Glomerular endothelial cell (primary cell): Measurements from ENCODE around the gene DAPK2. TPM values are rescaled to one million over a fixed set of nuclear protein-coding genes. Genes with fewer than 3 reads are reported as not detected.

Experiments
- DNase-seq: peaks from one replicate; pipeline ENCODE4 v3.0.0-alpha.2; 2011; ENCODE audit warnings: low read depth, low spot score; ENCODE audit errors: extremely low read depth
- total RNA-seq: library from RNA; depleted of rRNA; stranded (reverse); fragments of >200 nt; gene quantifications from 2 replicates; pipeline ENCODE4 v1.2.3, GENCODE V29; 2015

The DAPK2 gene
- total RNA-seq, 1 donor from 2014 or later, result 22.3 TPM

GRCh38 chr15:63920504-63921175 is 125.6 kb downstream of the DAPK2 start:
- no peak for DNase-seq

- DNase-seq, result no peak
Observed at GRCh38 chr15:63918901-63919348, 127.4 kb downstream of the DAPK2 start.

- no peak for DNase-seq
Observed at GRCh38 chr15:63918317-63918672, 128.0 kb downstream of the DAPK2 start.

GRCh38 chr15:63917588-63918316 is 128.5 kb downstream of the DAPK2 start:
- no peak for DNase-seq

- no peak for DNase-seq
Observed at GRCh38 chr15:63915873-63916771, 130.2 kb downstream of the DAPK2 start.

DNA sequence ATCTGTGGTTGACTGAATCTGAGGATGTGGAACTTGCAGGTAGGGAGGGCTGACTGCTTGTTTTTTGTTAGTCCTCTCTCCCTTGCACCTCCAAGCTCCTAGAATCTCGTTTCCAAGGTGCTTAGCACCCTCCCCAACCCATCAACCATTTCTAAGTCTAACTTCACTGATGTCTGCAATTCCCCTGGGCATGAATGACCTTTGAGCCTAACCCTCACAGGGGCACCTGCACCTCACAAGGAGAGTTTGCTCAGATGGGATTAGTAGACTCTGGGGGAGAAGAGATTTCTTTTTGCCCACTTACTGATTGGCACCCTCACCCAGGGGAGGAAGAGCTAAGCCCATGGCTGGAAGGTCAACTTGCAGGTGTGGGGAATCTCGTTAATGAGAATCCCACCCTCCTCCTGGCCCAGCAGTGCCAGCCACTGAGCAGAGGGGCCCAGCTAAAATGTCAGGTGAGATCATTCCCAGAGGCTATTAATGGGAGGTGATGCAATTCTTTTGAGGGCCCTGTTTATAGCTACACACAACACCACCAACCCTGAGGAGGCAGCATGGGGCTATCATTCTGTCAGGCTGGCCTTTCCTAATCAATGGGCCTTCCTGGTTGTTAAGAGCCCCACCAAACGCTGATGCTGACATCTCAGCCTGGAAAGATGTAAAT is 130.9 kb downstream of the DAPK2 start:
- DNase-seq, result no peak

DNA sequence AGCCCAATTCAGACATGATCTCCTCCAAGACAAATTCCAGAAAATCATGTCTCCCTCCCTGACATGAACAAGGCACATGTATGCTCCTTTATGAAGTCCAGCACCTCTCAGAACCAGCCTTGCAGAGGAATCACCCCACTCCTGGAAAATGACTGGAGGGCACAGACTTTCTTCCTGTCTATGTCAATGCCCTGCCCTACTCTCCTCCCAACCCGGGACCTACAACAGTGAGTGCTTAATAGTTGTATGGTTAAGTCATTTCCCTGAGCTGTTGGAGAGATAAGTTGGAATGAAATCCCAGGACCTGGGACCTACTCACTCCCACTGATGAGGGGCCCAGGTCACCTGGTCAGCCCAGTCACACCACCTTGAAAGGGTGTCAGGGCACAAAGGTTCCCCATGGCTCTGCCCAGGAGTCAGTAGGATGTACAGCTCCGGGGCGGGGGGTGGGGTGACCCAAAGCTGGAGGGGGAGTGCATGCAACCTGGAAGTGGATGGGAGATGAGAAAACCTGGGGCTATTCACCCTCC is 132.4 kb downstream of the DAPK2 start:
- DNase-seq, result no peak

GRCh38 chr15:63913336-63913735 is 132.9 kb downstream of the DAPK2 start:
- no peak for DNase-seq

DNA sequence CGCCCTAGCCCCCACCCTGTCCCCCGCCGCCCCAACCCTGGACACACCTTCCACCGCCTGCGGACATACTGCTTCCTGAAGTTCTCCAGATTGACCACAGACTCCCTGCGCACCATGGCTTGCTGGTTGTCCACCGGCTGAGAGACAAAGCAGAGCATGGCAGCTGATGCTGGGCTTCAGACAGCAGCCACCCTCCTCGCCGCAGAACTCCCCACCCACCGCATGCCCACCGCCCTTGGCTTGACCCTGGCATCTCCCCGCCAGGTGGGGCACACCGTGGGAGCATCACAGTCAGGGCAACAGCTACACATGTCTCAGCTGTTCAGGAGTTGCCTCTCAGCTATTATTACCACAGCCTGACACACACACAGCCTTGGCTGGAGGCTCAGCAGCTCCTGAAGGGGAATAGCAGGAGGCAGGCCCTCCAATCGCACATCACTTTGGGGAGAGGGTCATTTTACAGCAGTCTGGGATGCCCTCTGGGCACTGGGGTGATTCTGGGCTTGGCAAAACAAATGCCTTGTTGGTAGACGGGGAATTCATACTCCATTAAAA is 134.1 kb downstream of the DAPK2 start:
- DNase-seq, result no peak

DNA sequence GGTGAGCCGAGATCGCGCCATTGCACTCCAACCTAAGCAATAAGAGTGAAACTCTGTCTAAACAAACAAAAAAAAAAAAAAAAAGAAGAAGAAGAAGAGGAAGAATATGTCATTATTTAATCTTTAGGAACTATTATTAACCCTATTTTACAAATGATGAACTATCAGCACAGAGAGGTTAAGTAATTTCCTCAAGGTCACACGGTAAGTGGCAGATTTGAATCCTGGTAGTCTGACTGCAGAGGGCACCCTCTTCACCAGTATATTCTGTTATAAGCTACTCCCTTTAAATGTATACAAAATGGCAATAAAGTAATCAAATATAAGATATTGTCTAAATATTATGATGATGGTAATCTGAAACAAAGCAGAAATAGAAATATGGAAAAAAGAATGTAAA is 135.1 kb downstream of the DAPK2 start:
- no peak for DNase-seq

DNA sequence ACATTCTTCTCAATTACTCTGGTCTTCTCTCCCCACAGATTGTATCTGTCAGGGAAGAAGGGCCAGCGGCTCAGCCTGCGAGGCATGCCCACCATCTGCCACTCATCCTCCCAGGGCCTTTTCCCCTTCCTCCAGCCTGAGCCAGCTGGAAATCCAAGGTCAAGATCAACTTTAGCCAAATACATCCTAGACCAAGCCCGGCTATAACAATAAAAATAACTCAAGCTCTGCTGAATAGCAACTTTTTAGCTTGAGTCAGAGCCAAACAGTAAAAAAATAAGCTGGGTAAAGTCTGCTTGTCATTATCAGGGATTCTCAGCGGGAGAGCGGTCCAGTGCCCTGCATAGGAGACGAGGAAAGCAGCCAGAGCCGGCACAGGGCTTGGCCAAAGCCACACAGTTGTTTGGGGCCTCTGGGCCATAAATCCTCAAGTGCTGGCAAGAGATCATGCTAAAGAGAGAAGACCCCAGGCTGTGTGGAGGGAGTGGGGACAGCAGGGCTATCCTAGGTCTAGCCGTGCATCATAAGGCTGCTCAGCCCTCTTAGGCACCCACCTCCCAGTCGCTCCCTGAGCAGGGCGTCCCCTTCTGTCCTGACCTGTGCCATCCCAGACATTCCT is 136.4 kb downstream of the DAPK2 start:
- DNase-seq, result no peak

GRCh38 chr15:63908991-63909390 is 137.3 kb downstream of the DAPK2 start:
- DNase-seq, result no peak

DNA sequence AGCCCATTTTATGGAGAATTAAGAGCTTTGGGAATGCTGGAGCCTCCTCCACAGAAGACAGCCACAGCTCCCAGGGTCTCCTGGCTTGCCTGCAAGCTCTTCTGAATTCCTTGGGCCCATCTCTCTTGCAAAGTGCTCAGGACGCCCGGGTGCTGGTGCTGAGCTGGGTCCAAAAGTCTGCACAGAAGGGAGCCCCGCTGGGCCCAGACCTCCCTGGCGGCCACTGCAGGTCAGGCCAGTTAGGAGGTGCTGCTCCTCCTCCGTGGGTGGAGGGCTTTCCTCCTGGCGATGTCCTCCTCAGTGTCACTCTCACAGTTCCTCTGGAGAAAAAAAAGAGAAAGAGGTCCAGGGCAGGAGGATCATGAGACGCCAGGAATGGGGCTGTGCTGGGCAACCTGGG is 138.0 kb downstream of the DAPK2 start:
- no peak for DNase-seq

GRCh38 chr15:63907521-63907920 is 138.8 kb downstream of the DAPK2 start:
- no peak for DNase-seq

- no peak for DNase-seq
Observed at GRCh38 chr15:63906266-63906584, 140.1 kb downstream of the DAPK2 start.

DNA sequence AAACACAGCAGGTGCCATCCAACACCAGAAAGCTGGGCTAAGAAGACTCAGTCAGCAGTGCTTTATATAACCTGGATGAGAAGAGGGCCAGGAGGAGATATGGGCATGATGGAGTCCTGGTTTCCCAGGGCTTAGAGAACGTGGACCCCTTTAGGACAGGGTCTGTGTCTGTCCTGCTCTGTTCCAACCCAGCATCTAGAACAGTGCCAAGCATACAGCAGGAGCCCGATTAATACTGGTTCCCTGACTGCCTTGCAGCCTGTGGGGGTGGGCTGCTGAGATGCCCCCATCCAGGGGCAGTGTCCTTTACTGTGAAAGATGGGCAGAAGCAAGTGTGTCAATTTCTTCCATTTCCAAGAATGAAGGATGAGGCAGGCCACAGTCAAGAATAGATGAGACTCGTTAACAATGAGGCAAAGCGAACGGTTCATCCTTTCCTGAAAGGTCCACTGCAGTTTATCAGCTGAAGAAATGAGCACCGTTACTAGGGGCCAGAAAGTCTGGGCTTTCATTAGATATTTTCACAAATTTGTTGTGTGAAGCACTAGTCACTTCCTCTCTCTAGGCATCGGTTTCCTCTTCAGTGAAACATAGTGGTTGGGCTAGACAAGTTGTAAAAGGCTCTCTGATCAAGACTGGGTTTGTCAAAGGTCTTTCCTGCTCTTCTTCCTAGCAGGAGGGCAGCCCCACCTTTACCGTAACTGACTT is 140.6 kb downstream of the DAPK2 start:
- peak; percentile 37 for DNase-seq

DNA sequence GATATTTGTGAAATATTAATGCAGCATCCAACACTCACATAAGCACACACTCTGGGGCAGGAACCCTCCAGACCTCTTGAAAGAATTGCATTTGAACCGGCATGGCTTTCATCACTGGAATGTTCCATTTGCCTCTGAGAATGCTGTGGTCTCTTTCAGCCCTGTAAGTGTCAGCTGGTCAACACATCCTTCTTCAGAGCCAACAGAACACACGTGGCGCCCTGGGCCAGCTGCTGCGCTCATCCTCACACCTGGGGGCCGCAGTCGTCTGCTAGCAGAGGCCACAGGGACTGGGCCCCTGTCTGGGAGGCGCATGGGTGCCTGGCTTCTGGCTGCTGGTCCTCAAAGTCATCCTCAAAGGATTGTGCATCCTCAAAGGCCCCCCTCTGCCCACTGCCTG is 141.2 kb downstream of the DAPK2 start:
- DNase-seq, result no peak

DNA sequence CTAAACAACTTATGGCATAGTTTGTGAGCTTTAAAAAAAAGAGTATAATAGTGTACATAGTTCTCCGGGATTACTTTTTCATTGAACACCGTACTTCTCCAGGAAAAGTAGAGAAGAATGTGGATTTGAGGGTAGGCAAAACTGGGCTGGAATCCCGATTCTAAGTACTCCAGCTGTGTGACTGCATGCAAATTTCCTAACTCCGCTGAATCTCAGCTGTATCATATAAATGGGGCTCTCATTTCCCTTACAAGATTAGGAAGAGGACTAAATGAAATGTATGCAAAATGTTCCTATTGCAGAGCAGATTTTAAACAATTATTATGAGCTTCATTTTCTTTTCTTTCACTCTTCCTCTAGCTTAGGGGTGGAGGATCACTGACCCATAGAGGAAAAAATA is 142.2 kb downstream of the DAPK2 start:
- DNase-seq, result no peak

- no peak for DNase-seq
Observed at GRCh38 chr15:63902671-63903035, 143.6 kb downstream of the DAPK2 start.
